HG03060 (cell line): ENCODE measurements around the gene SETDB1.

Experiments used
- ATAC-seq: cut with Tn5 transposase; IDR thresholded peaks from one replicate; pipeline ENCODE4 v1.9.1; 2021; ENCODE audit warnings: low read depth, moderate number of reproducible peaks; ENCODE audit not compliant: unreplicated experiment

Gene SETDB1

GRCh38 chr1:150999926-151000325 is 73.8 kb downstream of the SETDB1 start:
- no peak for ATAC-seq

GRCh38 chr1:151000408-151000807 is 74.2 kb downstream of the SETDB1 start:
- ATAC-seq = no peak

DNA sequence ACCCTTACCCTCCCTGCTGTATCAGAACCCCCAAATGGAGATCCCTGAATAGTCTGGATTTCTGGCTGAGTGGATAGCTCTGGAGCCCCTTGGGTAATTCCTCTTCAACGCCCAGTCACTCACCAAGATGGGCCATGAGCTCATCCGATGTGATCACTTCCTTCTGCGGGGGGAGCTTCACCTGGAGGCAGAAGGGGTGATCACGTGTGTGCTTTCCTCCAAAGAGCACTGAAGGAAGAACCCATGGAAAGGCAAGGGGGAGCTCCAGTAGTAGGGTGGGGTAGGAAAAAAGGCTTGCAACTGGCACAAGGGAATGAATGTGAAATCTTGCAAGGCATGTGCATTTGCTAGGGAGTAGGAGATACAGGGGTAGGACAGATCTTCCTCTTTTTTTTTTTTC is 75.4 kb downstream of the SETDB1 start:
- ATAC-seq = no peak

DNA sequence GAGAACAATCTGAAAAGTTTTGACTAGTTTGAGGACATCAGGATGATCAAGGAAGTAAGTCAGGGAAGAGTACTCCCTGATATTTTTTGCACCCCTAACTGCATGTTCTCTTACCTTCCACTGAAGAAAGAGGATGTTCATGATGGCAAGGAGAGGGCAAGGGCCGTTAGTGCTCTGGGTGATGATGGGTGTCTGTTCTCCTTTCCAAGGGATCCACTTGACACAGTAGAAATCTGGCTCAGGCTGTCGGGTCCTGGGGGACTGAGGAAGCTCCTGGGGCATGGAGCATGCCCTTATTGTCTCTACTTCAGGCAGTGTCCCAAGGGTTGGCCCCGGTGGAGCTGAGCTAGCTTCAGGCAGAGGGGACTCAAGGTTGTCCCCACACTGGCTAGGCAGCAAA is 75.9 kb downstream of the SETDB1 start:
- no peak for ATAC-seq

DNA sequence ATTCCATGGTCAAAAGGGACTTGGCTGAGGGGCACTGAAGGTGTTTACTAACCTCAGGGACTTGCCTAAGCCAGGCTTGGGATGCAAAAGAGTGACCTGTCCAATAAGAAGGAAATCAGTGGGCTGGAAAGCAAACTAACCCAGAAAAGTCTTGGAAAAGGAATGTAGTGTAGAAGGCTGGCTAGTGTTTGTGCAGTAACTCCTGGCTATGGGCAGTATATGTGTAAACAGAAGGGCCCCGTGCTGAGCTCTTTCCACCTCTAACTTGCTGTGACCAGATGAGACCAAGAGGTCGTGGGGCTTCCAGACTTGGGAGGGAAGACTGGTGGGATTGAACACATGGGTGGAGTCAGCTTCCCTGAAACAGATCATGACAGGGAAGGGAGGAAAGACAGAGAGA is 76.4 kb downstream of the SETDB1 start:
- ATAC-seq = no peak

DNA sequence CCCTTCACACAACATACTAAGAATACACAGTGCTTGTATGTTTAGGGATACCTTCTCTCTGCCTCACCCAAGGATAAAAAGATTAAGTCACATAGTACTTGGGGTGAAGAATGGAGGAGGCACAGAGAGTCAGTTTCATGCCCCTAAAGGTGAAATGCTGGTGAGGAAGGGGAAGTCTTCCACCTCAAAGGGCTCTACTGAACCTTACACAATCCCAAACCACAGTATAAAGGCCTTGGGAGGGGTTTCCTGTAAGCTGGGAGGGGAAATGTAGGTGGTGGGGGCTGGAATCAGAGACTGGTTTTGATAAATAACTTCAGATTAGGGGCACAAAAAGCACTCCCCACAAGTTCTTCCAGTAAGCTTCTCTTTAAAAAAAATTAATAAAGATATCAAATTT is 77.0 kb downstream of the SETDB1 start:
- no peak for ATAC-seq

DNA sequence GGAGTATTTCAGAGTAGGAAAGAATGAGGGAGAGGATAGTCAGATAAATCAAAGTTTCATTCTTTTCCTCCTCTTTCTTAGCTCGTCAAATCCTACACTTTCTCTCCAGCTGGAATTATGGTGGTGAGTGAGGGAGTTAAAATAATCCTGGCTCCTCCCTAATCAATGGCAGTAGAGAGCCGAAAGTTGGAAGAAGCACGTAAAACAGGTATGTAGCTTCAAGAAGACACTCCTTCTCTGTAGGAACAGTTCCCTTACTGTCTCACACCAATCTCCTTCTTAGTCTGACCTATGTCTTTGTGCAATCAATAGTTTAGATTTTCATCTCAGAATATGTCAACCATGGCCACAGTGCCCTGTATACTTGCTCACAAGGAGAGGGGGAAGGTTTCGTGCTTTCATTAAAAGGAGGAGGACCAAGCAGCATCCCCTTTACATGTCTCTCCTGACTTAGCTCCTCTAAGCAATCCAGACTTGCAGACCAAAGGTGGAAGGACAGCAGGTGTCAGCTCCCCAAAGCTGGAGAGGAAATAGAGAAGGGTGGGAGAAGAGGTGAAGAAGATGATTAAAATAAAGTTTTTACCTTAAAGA is 79.7 kb downstream of the SETDB1 start:
- no peak for ATAC-seq

DNA sequence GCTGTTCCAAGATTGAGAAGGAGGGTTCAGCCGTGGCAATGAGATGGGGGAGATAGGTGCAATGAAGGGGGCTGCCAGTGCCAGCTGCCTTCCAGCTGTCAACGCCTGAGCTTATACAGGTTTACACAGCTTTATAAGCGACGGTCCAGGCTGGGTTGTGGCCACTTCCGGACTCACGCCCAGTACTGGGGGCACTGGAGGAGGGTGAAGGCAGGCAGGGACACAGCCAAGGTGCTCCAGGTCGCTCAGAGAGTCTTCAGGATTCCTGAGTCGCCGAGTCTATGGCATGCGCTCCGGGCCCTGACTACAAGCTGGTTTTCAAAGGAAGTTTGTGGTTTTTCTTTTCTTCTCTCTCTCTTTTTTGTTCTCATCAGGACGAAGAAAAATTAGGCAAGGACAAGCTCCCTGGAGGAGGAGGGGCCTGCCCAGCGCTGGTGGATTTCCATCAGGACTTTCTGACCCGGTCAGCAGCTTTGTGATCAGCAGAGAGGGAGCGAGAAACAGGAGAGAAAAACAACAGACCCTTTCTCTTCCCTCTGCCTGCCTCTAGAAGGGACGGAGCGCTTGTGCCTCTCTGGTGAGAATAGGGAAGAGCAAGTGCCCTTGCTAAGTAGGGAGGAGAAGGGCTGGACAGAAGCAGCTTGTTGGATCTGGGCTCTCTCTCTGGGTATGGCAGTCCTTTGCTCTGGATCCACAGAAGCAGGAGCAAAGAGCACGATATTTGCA is 80.3 kb downstream of the SETDB1 start, which contains the start of gene MINDY1:
MINDY1 (minus strand) TSS at position 576 of the 726 bp plus-strand sequence. CDS start 4,285 bp downstream, outside the sequence.
- ATAC-seq = no peak

- no peak for ATAC-seq
These were observed 81.7 kb downstream of the SETDB1 start for GRCh38 chr1:151007853-151008243.

- ATAC-seq = no peak
These were observed 82.4 kb downstream of the SETDB1 start, which contains the start of gene PRUNE1 for GRCh38 chr1:151008244-151009205. Gene PRUNE1, plus strand, starts transcription at chr1:151008449. Its CDS starts 184 bp downstream, at chr1:151008633.

DNA sequence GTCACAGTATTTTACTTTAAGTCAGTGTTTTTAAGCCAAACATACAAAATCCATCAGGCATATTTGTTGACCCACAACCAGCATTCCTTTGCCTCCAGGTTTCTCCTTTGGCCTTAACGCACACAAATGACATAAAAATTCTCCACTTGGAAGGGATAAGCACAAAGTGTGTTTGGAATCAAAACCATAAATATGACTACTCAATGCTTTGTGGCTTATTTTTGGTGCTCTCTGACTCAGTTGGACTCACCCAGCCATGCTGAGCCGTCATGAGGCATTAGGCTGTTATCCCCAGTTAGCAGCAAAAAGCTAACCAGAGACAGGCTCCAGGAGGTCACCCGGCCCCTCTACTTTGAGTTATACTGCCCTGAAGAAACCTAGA is 83.0 kb downstream of the SETDB1 start:
- no peak for ATAC-seq

DNA sequence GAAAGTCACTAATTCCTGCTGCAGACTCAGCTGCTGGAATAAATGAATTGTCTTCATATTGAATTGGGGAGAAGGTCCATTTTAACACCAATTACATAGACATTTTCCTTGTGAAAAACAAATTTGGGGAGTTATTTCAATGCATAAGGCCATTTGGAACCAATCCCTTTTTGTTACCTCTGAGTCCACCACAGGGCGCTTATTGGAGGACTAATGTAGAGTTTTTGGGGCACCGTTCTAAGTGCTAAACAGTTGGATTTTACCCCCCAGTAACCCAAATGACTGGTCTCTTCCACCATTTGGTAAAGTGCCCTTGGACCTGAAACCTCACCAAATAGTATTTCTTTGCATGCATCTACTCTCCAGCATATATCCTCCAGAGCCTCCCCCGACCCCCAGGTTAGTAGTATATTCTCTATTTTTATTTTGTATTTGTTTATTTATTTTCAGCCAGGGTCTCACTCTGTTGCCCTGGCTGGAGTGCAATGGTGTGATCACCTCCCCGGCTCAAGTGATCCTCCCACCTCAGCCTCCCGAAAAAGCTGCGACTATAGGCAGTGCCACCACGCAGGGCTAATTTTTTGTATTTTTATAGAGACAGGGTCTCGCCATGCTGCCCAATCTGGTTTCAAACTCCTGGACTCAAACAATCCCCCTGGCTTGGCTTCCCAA is 83.6 kb downstream of the SETDB1 start:
- no peak for ATAC-seq

DNA sequence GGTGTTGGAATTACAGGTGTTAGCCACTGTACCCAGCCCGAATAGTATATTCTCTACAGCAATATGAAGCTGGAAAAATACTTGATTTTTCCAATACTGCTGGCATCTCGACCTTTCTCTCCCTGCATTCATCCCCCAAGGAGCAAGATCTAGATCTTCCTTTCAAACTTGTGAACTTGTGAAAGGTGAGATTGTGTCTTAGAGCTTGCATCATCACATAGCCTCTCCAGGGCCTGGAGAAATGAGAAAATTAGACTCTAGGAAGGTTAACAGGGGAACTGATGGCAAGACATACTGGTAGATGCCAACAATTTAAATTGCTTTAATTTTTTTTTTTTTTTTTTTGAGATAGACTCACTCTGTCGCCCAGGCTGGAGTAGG is 84.2 kb downstream of the SETDB1 start:
- no peak for ATAC-seq

- ATAC-seq = no peak
These were observed 85.1 kb downstream of the SETDB1 start for GRCh38 chr1:151011154-151011850.

GRCh38 chr1:151012684-151013471 is 86.7 kb downstream of the SETDB1 start:
- no peak for ATAC-seq

GRCh38 chr1:151013518-151013917 is 87.4 kb downstream of the SETDB1 start:
- ATAC-seq = no peak
